ENCODE results near the gene ERAP2.

The ERAP2 gene

GRCh38 chr5:96855031-96855872 is 21.0 kb upstream of the ERAP2 start:
- no peak overlapping the region for H3K4me3 ChIP-seq (ENCODE audit: low read depth, low read length)
- TF ChIP-seq CTCF (IDR thresholded peaks at IDR 0.05; ENCODE audit: borderline replicate concordance, insufficient read depth, low read depth, low read length): no peak

- no peak for TF ChIP-seq CTCF (IDR thresholded peaks at IDR 0.05; ENCODE audit: borderline replicate concordance, insufficient read depth, low read depth, low read length)
- no peak overlapping the region for H3K4me3 ChIP-seq (ENCODE audit: low read depth, low read length)
These were observed 19.9 kb upstream of the ERAP2 start for GRCh38 chr5:96856371-96856770.

GRCh38 chr5:96857454-96857853 is 18.8 kb upstream of the ERAP2 start:
- no peak overlapping the region for H3K4me3 ChIP-seq (ENCODE audit: low read depth, low read length)
- TF ChIP-seq CTCF (IDR thresholded peaks at IDR 0.05; ENCODE audit: borderline replicate concordance, insufficient read depth, low read depth, low read length): no peak

GRCh38 chr5:96857924-96858323 is 18.4 kb upstream of the ERAP2 start:
- H3K4me3 ChIP-seq (ENCODE audit: low read depth, low read length): no peak overlapping the region
- TF ChIP-seq CTCF (IDR thresholded peaks at IDR 0.05; ENCODE audit: borderline replicate concordance, insufficient read depth, low read depth, low read length): no peak

GRCh38 chr5:96859375-96859774 is 16.9 kb upstream of the ERAP2 start:
- TF ChIP-seq CTCF (IDR thresholded peaks at IDR 0.05; ENCODE audit: borderline replicate concordance, insufficient read depth, low read depth, low read length): no peak
- H3K4me3 ChIP-seq (ENCODE audit: low read depth, low read length): no peak overlapping the region

- TF ChIP-seq CTCF (IDR thresholded peaks at IDR 0.05; ENCODE audit: borderline replicate concordance, insufficient read depth, low read depth, low read length): no peak
These were observed 15.2 kb upstream of the ERAP2 start for GRCh38 chr5:96861076-96861475.

GRCh38 chr5:96863114-96863513 is 13.2 kb upstream of the ERAP2 start:
- no peak overlapping the region for H3K4me3 ChIP-seq (ENCODE audit: low read depth, low read length)
- no peak for TF ChIP-seq CTCF (IDR thresholded peaks at IDR 0.05; ENCODE audit: borderline replicate concordance, insufficient read depth, low read depth, low read length)

More at GRCh38 chr5:96861076-96861475, 15.2 kb upstream of the ERAP2 start:
- H3K4me3 ChIP-seq (ENCODE audit: low read depth, low read length): no peak overlapping the region

Measured in GM12875 (cell line).